ENCODE measurements around the gene ARL14EP.

Gene ARL14EP

GRCh38 chr11:30333405-30333804 lies 10.5 kb downstream of the ARL14EP start:
- Histone ChIP-seq H3K27me3 (replicated peaks; ENCODE audit: insufficient read depth, low read length) (no peaks in the 10 kb centered on the region), H3K27ac (ENCODE audit: low read length) (no peak overlapping the region), H3K4me3 (ENCODE audit: low read length) (no peak overlapping the region), H3K9ac (ENCODE audit: low read length) (no peak overlapping the region), H4K20me1 (ENCODE audit: insufficient read depth, low read length) (peaks cover 9% of the 10 kb centered on the region; the same call in 1 of the 2 replicates), H3K36me3 (replicated peaks; ENCODE audit: insufficient read depth, low read length) (peaks cover 7% of the 10 kb centered on the region), H3K79me2 (ENCODE audit: low read length) (peaks cover 26% of the 10 kb centered on the region), H3F3A (ENCODE audit: insufficient read depth, low read length) (no peaks in the 10 kb centered on the region), H2AFZ (ENCODE audit: low read length) (no peak overlapping the region), H3K4me1 (ENCODE audit: low read length) (no peaks in the 10 kb centered on the region), H3K9me3 (replicated peaks; ENCODE audit: insufficient read depth, low read length) (no peaks in the 10 kb centered on the region), H3K9me2 (replicated peaks; ENCODE audit: insufficient read depth, low read length) (no peaks in the 10 kb centered on the region), H3K4me2 (ENCODE audit: low read depth, low read length) (no peak overlapping the region)
- TF ChIP-seq CTCF (IDR thresholded peaks at IDR 0.05; ENCODE audit: low read length) (peak; percentile 60), EZH2 (optimal IDR thresholded peaks at IDR 0.05; ENCODE audit: low read depth, low read length) (no peak)
- no peak for DNase-seq

- Histone ChIP-seq H2AFZ (ENCODE audit: low read length) (no peak overlapping the region), H4K20me1 (ENCODE audit: insufficient read depth, low read length) (no peaks in the 10 kb centered on the region)
Measured at GRCh38 chr11:30342736-30343166, 19.8 kb downstream of the ARL14EP start.

GRCh38 chr11:30344085-30344484 lies 21.2 kb downstream of the ARL14EP start:
- no peak overlapping the region for H3K4me3 ChIP-seq (ENCODE audit: low read length)
- no peak for TF ChIP-seq CTCF (IDR thresholded peaks at IDR 0.05; ENCODE audit: low read length)
- TF ChIP-seq EZH2 (optimal IDR thresholded peaks at IDR 0.05; ENCODE audit: low read depth, low read length) = no peak
- TF ChIP-seq EZH2phosphoT487 (IDR thresholded peaks at IDR 0.05; ENCODE audit: low read length) = no peak
- peaks cover 24% of the 10 kb centered on the region for H3F3A ChIP-seq (ENCODE audit: insufficient read depth, low read length)
- no peak overlapping the region for H2AFZ ChIP-seq (ENCODE audit: low read length)
- peak overlapping the region; percentile 41 for H3K4me2 ChIP-seq (ENCODE audit: low read depth, low read length)
- H3K27me3 ChIP-seq (replicated peaks; ENCODE audit: insufficient read depth, low read length) = no peaks in the 10 kb centered on the region
- peak overlapping the region; percentile 79; the same call in 1 of the 2 replicates for H3K27ac ChIP-seq (ENCODE audit: low read length)
- no peaks in the 10 kb centered on the region for H4K20me1 ChIP-seq (ENCODE audit: insufficient read depth, low read length)
- no peaks in the 10 kb centered on the region for H3K9me2 ChIP-seq (replicated peaks; ENCODE audit: insufficient read depth, low read length)
- H3K9me3 ChIP-seq (replicated peaks; ENCODE audit: insufficient read depth, low read length) = no peaks in the 10 kb centered on the region
- H3K4me1 ChIP-seq (ENCODE audit: low read length) = peaks cover 32% of the 10 kb centered on the region
- no peaks in the 10 kb centered on the region for H3K79me2 ChIP-seq (ENCODE audit: low read length)
- peak; percentile 20 for DNase-seq
- no peak overlapping the region for H3K9ac ChIP-seq (ENCODE audit: low read length)
- H3K36me3 ChIP-seq (replicated peaks; ENCODE audit: insufficient read depth, low read length) = no peaks in the 10 kb centered on the region

More at GRCh38 chr11:30342736-30343166, 19.8 kb downstream of the ARL14EP start:
- Histone ChIP-seq H3K9me2 (replicated peaks; ENCODE audit: insufficient read depth, low read length) (no peaks in the 10 kb centered on the region), H3K4me1 (ENCODE audit: low read length) (peaks cover 32% of the 10 kb centered on the region), H3F3A (ENCODE audit: insufficient read depth, low read length) (peaks cover 24% of the 10 kb centered on the region), H3K9ac (ENCODE audit: low read length) (no peak overlapping the region), H3K4me2 (ENCODE audit: low read depth, low read length) (peak overlapping the region; percentile 54), H3K27me3 (replicated peaks; ENCODE audit: insufficient read depth, low read length) (no peaks in the 10 kb centered on the region), H3K36me3 (replicated peaks; ENCODE audit: insufficient read depth, low read length) (no peaks in the 10 kb centered on the region), H3K79me2 (ENCODE audit: low read length) (no peaks in the 10 kb centered on the region), H3K27ac (ENCODE audit: low read length) (peak overlapping the region; percentile 79), H3K4me3 (ENCODE audit: low read length) (peak overlapping the region; percentile 1; the same call in 1 of the 2 replicates), H3K9me3 (replicated peaks; ENCODE audit: insufficient read depth, low read length) (no peaks in the 10 kb centered on the region)
- peak; percentile 88 for DNase-seq
- no peak for TF ChIP-seq EZH2 (optimal IDR thresholded peaks at IDR 0.05; ENCODE audit: low read depth, low read length)
- TF ChIP-seq EZH2phosphoT487 (IDR thresholded peaks at IDR 0.05; ENCODE audit: low read length) = no peak
- no peak for TF ChIP-seq CTCF (IDR thresholded peaks at IDR 0.05; ENCODE audit: low read length)

All from MM.1S (cell line).